ENCODE results near the gene COX4I1. TPM values are rescaled to one million over a fixed set of nuclear protein-coding genes. Genes with fewer than 3 reads are reported as not detected.

The COX4I1 gene
- total RNA-seq, 2 donors from 2014 or later: 345 to 562 TPM

GRCh38 chr16:85788819-85789218, 10.7 kb upstream of the COX4I1 start:
- TF ChIP-seq POLR2A (IDR thresholded peaks at IDR 0.05): no peak
- TF ChIP-seq POLR2AphosphoS5 (IDR thresholded peaks at IDR 0.05): no peak
- no peak for TF ChIP-seq CTCF (IDR thresholded peaks at IDR 0.05)
- Histone ChIP-seq H3K9me3 (no peaks in the 10 kb centered on the region), H3K27ac (no peak overlapping the region), H3K4me3 (no peak overlapping the region), H3K4me1 (replicated peaks) (no peaks in the 10 kb centered on the region), H3K36me3 (no peaks in the 10 kb centered on the region), H3K27me3 (replicated peaks; ENCODE audit: insufficient read depth) (no peaks in the 10 kb centered on the region)
- WGBS: 87% methylated on average over 11 of the region's 11 CpGs
- no peak for DNase-seq (ENCODE audit: low spot score)
- intact Hi-C loops (cut with DNase I): no loop called here

- no peaks in the 10 kb centered on the region for H3K36me3 ChIP-seq
- DNase-seq (ENCODE audit: low spot score): no peak
- no peaks in the 10 kb centered on the region for H3K9me3 ChIP-seq
- no peak overlapping the region for H3K4me3 ChIP-seq
- no peaks in the 10 kb centered on the region for H3K27me3 ChIP-seq (replicated peaks; ENCODE audit: insufficient read depth)
- H3K27ac ChIP-seq: no peak overlapping the region
- intact Hi-C loops (cut with DNase I): no loop called here
- H3K4me1 ChIP-seq (replicated peaks): no peaks in the 10 kb centered on the region
- TF ChIP-seq CTCF (IDR thresholded peaks at IDR 0.05): no peak
- no peak for TF ChIP-seq POLR2A (IDR thresholded peaks at IDR 0.05)
- no peak for TF ChIP-seq POLR2AphosphoS5 (IDR thresholded peaks at IDR 0.05)
- WGBS: 91% methylated on average over 6 of the region's 6 CpGs
These were observed 9.7 kb upstream of the COX4I1 start for GRCh38 chr16:85789773-85790172.

- H3K36me3 ChIP-seq: no peaks in the 10 kb centered on the region
- no peak for TF ChIP-seq POLR2A (IDR thresholded peaks at IDR 0.05)
- no peak for TF ChIP-seq POLR2AphosphoS5 (IDR thresholded peaks at IDR 0.05)
- TF ChIP-seq CTCF (IDR thresholded peaks at IDR 0.05): no peak
- intact Hi-C loops (cut with DNase I): no loop called here
- DNase-seq (ENCODE audit: low spot score): no peak
- H3K27me3 ChIP-seq (replicated peaks; ENCODE audit: insufficient read depth): no peaks in the 10 kb centered on the region
- WGBS: 93% methylated on average over 5 of the region's 5 CpGs
- peaks cover 7% of the 10 kb centered on the region for H3K4me1 ChIP-seq (replicated peaks)
- H3K9me3 ChIP-seq: no peaks in the 10 kb centered on the region
- H3K27ac ChIP-seq: no peak overlapping the region
- no peak overlapping the region for H3K4me3 ChIP-seq
These were observed 5.7 kb upstream of the COX4I1 start for GRCh38 chr16:85793662-85794298.

GRCh38 chr16:85794696-85795095, 4.8 kb upstream of the COX4I1 start:
- TF ChIP-seq CTCF (IDR thresholded peaks at IDR 0.05) (no peak), POLR2A (IDR thresholded peaks at IDR 0.05) (no peak), POLR2AphosphoS5 (IDR thresholded peaks at IDR 0.05) (no peak)
- H3K4me3 ChIP-seq: no peak overlapping the region
- DNase-seq (ENCODE audit: low spot score): no peak
- H3K36me3 ChIP-seq: no peaks in the 10 kb centered on the region
- no peaks in the 10 kb centered on the region for H3K9me3 ChIP-seq
- no peaks in the 10 kb centered on the region for H3K27me3 ChIP-seq (replicated peaks; ENCODE audit: insufficient read depth)
- peaks cover 7% of the 10 kb centered on the region for H3K4me1 ChIP-seq (replicated peaks)
- H3K27ac ChIP-seq: no peak overlapping the region
- 89% methylated on average over 8 of the region's 8 CpGs for WGBS
- intact Hi-C loops (cut with DNase I): no loop called here

- no peaks in the 10 kb centered on the region for H3K36me3 ChIP-seq
- TF ChIP-seq CTCF (IDR thresholded peaks at IDR 0.05) (no peak), POLR2AphosphoS5 (IDR thresholded peaks at IDR 0.05) (no peak), POLR2A (IDR thresholded peaks at IDR 0.05) (no peak)
- H3K4me1 ChIP-seq (replicated peaks): peaks cover 7% of the 10 kb centered on the region
- H3K4me3 ChIP-seq: no peak overlapping the region
- no peak for DNase-seq (ENCODE audit: low spot score)
- H3K9me3 ChIP-seq: no peaks in the 10 kb centered on the region
- 94% methylated on average over 6 of the region's 6 CpGs for WGBS
- H3K27me3 ChIP-seq (replicated peaks; ENCODE audit: insufficient read depth): no peaks in the 10 kb centered on the region
- intact Hi-C loops (cut with DNase I): no loop called here
- no peak overlapping the region for H3K27ac ChIP-seq
These were observed 3.3 kb upstream of the COX4I1 start for GRCh38 chr16:85796152-85796551.
